GM21825 (cell line): ENCODE results near the gene LRRC10.

ENCODE experiments used
- ATAC-seq: cut with Tn5 transposase; IDR thresholded peaks from one replicate; pipeline ENCODE4 v1.9.1; 2021; ENCODE audit warnings: mild to moderate bottlenecking, moderate library complexity; ENCODE audit not compliant: unreplicated experiment

Gene LRRC10, protein sequence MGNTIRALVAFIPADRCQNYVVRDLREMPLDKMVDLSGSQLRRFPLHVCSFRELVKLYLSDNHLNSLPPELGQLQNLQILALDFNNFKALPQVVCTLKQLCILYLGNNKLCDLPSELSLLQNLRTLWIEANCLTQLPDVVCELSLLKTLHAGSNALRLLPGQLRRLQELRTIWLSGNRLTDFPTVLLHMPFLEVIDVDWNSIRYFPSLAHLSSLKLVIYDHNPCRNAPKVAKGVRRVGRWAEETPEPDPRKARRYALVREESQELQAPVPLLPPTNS

DNA sequence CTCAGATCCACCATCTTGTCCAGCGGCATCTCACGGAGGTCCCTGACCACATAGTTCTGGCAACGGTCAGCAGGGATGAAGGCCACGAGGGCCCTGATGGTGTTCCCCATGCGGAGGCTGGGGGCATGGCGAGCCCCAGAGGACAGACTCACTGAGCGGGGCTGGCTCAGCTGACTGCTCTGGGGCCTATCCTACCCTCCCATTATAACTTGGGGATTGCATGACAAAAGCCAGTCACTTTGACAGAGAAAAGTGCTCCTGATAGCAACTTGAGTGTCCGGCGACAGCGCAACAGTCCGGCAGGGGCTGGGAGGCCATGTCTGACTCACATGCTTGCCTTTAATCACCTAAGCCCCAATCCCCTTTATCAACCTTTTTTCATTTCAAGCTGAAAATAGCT lies at the start of gene LRRC10:
TSS of gene LRRC10 (minus strand) at position 179 of the 400 bp plus-strand sequence. CDS start at position 110, 69 bp downstream.
- no peak for ATAC-seq

DNA sequence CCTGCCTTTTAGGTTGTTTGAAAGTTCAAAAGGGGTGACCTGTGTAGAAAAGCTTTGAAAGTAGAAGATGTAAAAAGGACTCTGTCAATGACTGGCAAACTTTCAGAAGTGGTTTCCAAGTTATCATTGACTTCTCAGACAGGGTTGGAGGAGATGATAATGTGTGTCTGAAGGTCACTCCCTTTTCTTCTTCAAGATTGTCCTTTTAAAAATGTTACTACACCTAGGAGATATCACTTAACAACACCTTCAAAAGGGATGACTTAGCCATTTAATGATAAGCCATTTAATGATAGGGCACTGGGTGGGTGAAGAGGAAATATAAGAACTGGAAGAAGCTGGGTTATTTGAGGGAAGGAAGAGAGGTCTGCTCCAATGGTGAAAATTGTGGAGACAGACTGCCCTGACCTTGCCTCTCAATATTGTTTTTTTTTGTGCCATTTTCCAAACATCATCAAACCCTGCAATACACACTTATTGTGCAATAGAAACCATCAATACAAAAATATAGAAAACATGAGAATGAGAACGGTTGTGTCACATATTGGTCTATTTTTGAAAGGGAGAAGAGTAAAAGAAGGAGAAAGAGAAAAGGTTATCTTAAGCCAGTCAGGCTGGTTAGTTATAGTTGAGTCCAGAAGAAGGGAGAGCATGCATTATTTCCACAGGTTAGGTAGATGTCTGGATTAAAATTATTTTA lies 49.6 kb upstream of the LRRC10 start:
- no peak for ATAC-seq

DNA sequence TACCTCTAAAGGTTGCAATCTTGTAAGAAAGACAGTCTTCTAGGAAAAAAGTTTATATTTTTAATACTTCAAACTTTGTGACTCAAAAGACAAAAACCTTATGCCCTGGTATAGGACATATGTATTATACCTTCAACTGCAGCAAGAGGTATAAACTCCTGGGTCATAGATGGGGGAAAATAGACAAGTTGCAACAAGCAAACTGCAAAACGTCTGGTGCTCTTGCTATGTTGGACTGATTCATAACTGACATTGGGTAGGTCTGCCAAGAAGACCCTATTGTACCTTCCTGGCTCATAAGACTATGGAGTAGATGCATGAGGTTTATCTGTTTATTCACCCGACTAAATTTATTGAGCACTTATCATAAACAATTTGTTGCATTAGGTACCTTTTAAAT lies 47.5 kb upstream of the LRRC10 start:
- ATAC-seq = no peak

DNA sequence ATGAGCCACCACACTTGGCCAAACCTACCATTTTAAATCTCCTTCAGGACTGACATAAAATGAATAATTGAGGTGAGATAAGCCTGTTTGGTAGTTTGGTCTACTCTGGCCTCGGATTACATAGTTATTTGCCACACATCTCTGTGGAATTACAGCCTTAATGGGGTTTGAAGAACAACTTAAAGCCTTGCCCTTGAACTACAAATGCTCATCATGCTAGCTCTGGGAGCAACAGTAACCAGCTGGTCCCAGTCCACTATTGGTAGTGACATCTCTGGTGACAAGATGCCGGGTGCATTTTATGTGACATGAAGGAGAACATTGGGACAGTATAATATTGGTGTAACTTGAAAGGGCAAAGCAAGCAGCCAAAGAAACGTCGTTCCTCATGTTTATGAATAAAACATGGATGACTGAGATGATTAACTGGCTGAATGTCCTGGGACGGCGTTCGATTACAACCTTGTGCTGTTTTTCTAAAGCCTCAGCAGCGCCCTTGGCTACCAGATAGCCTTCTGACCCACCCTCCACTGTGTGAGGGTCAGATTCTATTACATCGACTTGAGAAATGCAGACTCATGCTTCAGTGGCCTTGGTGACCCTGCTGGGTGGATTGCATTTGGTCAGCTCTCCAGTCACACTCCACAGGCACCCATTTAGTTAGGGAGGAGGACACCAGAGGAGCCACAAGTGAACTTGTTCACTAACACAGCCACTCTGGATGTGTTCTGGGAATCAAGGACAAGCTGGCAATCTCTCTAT lies 46.9 kb upstream of the LRRC10 start:
- ATAC-seq = no peak

DNA sequence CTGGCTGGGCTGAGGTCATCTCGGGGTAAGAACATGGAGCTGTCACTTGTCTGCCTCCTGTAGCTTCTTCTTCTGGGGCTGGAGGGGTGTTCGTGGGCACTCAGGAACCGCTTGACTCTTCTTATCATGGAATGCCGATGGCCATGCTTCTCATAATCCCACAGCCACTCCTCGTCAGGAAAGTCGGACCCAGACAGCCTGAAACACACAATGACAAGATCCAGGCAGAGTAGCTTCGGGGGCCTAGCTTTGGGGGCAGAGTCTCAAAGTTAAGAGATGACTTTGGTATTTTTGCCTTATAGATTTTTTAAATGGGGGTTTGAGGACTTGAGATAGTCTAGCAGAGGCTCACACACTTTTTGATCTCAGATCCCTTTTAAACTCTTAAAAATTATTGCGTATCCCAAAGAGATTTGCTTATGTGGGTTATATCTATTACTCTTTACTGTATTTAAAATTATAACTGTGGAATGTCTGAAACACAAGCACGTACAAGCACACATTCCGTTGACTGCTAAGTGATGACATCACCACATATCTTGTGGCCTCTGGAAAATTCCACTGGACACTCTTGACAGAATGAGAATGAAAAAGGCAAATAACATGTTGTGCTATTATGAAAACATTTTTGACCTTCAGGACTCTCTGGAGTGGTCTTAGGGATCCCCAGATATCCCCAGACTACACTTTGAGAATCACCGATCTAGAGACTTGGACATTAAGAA lies 45.1 kb upstream of the LRRC10 start:
- ATAC-seq = no peak

DNA sequence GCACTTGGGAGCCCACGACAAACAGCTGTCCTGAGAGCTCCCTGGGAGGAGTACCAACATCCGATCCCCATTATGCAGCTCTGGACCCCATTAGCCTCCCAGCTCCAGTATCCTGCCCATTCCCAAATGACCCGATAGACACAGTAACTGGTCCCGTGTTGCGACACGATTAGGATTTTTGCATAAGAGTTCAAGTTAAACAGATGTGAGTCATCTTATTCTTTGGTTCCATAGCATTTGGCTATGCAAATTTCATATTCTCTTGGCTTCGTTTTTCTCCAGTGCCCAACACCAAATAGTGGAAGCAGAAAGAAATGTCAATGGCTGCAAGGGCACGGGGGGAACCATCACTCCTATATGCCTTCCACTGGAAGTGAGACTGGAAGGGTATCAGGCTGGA lies 43.0 kb upstream of the LRRC10 start:
- ATAC-seq = no peak

DNA sequence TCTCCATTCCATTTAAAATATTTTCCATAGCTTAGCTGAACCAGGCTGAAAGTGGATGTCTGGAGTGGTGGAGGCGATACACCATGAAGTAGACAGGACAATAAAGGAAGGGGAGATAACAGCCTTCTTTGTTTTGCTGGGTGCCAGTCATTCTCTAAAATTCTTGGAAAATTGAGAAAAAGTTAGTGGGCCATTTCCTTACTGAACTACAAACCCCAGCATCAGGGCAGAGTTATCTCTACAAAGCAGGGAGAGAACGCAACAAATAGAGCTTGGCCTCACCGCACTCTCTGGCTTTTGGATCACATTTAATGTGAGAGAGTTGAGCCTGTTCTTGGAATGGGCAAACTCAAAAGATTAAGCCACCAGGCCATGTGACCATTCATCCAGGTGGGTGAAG lies 41.2 kb upstream of the LRRC10 start:
- ATAC-seq = no peak

DNA sequence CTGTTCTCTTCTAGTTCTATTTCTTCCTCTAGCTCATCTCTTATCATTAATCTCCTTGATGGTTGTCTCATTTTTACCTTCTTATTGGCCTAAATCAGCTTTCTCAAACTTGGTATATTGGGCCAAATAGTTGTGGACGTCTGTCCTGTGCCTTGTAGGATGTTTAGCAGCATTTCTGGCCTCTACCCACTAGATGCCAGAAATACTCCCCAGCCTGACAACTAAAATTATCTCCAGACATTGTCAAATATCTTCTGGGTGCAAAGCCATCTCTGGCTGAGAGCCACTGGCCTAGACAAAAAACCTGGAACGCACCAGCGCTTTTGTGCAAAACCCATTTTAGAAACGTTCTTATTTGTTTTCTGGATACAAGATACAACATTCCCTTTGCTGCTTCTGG lies 38.8 kb upstream of the LRRC10 start:
- ATAC-seq = no peak

DNA sequence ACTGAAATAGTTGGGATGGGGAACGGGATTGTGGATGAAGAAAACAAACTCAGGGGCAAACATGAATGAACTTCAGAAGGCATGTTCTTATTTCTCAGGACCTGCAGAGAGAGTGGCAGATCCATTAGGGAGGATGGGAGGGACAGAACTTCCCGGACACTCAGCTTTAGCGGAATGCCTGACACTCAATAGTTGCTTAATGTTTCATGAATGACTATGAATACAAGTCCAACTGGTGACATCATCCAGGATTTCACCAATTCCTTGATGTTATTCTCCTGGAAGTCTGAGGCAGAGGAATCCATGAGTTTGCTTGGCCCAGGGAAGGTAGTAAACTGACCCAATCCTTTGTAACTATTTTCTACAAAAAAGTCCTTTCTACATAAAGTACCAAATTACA lies 37.8 kb upstream of the LRRC10 start:
- no peak for ATAC-seq

DNA sequence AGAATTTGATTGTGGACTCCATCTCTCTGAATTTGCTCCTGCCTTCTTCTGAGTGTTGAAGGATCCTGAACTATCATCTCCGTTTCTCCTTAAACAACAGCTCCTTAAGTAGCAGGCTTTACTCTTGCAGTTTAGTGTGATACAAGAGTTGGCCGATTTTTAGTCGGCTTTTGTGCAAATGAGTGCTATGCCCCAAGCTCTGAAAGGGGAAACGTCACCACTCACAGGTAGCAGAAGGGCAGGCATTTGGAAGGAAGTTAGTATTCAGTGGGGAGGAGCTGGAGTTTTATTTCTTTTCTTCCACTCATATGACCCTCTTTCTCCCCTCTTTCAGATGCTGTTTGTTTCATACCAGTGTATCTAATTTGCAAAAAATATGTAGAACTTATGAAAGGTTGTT lies 36.5 kb upstream of the LRRC10 start:
- ATAC-seq = no peak

DNA sequence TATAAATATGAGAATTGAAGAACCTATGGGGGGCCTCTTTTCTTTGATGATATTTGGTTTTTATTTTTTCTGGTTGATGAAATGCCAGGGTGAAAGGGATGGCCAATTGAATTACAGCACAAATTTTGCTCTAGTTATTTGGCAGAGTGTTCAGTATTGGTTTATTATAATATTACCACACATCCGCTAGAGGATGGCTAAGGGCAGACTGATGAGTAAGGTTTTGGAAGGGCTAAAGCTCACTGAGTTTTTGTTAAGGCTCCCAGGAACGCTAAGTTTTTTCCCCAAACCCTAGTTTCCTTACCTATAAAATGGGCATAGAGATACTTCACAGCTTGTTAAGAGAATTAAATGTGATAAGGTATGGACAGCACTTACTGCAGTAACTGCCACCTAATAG lies 34.3 kb upstream of the LRRC10 start:
- ATAC-seq = no peak

DNA sequence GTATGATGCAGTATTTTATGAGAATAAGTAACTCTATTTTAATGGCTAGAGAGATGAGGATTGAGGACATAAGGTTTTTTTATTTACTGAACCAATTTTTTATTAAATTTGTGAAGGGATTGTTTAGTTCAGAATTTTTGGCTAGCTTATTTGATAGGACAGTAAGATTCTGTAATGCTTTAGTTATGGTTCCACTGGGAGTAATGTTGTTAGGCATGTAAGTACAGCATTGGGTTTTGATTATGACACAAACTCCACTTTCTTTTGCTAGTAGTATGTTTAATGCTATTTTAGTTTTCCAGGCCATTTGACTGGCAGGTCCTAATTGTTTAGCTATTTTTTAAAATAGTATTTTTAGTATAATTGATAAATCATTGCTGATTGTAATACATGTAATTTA lies 33.8 kb upstream of the LRRC10 start:
- no peak for ATAC-seq

DNA sequence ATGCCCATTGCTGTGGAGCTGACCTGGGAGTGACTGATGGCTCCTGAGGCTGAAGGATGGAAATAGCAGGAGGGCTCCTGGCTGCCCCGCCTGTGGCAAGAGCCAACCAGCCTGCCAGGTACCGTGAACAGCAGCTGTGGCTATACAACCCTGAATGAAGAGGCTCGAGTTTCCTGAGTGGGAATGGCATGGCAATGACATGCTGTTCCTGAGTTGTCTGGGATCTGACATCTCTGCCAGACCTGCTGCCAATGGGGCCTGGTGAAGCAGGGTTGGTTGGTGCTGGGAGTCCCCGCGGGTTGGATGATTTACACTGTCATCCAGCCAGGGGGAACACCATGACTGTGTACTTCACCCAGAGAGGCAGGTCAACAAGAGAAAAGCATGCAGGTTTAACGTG lies 31.8 kb upstream of the LRRC10 start:
- no peak for ATAC-seq

DNA sequence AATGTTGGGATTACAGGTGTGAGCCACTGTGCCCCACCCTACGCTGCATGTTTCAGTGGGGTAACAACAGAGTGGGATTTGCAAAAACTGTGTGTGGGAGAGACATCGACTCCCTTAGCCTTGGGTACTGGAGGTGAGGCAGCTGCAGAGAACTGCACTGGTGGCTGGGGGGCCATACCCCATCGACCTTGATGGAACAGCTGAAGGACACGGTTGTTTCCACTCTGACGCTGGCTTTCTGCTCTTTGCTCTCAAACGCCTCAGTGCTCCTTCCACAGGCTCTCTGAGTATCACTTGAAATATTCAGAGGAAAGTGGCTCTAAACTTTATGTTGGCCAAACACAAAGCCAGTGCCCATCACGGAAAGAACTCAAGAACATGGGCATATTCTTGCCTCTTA lies 30.8 kb upstream of the LRRC10 start:
- no peak for ATAC-seq

DNA sequence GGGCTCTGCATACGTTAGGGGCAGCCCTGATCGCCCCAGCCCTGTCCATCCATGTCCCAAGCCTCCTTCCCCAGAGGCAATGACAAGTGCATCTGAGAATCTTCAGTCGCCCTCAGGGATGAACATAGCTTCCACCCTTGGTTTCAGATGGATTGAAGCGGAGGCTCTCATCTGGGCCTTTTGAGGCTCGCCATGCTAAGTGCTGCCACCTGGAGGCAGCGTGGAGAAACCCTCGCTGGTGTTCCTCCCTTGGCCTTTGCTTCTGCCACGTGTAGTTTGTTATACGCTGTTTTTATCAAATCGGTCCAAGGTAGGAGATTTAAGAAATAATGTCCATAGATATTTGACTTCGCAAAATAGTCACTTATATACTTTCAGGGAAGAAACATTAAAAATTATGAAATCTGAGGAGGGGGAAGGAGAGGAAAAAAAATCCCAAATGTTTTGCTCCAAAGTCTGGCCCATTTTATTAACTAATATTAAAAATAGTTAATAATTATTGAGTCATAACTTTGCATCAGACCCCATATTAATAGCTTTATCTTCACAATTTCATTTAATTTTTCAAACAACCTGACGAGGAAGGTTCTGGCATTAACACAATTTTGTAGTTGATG lies 28.8 kb upstream of the LRRC10 start:
- no peak for ATAC-seq

DNA sequence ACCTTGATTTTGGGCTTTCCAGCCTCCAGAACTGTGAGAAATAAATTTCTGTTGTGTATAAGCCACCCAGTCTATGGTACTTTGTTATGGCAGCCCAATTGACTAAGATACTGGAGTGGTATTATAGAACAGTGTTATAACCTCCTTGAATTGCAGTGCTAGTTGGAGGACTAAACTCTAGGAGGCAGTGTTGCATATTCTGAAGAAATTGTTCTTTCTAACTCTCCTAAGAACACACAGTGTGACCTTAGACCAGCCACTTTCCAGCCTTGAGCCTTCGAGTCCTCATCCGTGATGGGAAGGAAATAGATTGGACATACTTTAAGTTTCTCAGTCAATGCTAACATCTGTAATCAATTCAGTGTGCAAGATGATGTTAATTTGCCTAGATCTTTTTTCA lies 22.4 kb upstream of the LRRC10 start:
- ATAC-seq = no peak

DNA sequence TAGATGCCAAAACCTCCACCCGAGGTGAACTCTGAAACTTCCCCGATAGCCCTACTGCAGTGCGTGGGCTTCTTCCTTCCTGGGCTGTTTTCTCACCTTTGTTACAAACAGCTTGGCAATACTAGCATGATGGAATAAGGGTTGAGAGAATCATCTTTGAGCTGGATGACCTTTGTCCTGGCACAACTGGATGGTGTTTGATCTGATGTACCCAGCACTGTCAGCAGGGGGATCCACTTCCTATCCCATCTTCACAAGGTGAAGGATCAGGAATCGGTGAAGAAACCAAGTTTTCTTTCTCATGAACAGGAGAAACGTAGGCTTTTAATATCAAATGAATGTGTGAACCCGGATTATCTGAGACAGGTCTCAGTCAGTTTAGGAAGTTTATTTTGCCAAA lies 19.5 kb upstream of the LRRC10 start:
- no peak for ATAC-seq

DNA sequence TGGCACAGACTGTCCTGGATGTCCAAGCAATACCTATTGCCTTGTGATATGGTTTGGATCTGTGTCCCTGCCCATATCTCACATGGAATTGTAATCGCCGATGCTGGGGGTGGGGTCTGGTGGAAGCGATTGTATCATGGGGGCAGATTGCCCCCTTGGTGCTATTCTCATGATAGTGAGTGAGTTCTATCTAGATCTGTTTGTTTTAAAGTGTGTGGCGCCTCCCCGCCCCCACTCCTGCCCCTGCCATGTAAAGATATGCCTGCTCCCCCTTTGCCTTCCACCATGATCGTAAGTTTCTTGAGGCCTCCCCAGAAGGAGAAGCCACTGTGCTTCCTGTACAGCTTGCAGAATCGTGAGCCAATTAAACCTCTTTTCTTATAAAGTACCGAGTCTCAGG lies 16.8 kb upstream of the LRRC10 start:
- ATAC-seq = no peak

DNA sequence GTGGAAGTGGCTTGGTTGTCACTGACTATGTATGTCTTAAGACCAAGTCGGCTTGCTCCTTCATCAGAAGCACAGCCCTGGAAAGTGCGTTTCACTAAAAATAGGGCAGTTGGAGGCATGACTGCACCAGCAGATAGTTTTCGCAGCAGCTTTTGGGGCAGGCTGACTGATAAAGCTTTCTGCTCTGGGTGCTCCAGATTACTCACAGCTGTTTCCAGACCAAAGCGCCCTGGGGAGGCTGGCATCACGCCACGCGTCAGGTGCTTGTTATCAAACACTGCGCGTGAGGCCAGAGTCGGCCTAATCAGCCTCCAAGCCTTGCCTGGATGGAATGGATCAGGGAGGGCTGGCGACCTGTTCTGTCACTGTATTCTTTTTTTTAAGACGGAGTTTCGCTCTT lies 13.3 kb upstream of the LRRC10 start:
- ATAC-seq = no peak

DNA sequence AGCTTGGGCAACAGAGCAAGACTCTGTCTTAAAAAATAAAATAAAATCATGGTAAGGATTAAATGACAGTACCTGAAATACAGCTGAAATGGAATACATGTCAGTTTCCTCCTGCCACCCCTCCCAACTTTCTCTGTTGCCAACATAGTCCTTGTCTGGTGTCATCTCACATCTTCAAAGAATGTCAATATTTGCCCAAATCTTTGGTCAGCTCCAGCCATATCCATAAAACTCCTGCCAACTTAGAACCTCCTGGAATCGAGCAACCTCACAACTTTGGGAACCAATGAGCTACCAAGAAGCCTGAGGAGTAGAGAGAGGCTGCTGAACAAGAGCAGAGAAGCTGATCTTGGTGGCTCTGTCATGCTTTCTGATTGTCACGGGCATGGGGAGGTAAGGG lies 10.8 kb upstream of the LRRC10 start:
- ATAC-seq = no peak

DNA sequence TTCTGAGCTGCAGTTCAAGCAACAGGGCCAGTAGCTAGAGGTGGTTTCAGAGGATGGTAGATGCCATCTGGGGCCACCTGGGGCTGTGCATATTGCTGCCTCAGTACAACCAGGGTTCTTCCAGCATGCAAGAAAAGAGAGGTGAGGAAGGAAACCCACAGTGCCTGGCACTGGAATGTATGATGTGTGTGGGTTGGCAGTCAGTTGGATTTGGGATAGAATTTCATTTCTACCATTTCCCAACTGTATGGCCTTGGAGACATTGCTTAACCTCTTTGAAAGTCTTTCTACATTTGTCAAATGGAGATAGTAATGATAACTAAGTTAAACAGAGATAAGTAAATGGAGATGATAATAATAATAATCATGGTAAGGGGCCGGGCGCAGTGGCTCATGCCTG lies 10.2 kb upstream of the LRRC10 start:
- no peak for ATAC-seq
